HAP-1 (cell line): Measurements from ENCODE around the gene LILRA6.
"Not testable (repeated sequence)": the region's sequence is repeated elsewhere in the genome, so short reads cannot be mapped to it uniquely, and the experiment has no call there.

ENCODE experiments used
- DNase-seq, 2 experiments: peaks; one replicate each; pipeline ENCODE4 v3.0.0-alpha.2; 2016 to 2020; ENCODE audit warnings: low spot score in 2 of 2
- H3K27me3 ChIP-seq: fragments of 250-450 bp; sonication (Bioruptor Pico); 2 replicates; pipeline ENCODE4 v1.5.1; 2020; ENCODE audit warnings: low read depth, mild to moderate bottlenecking, moderate library complexity
- H3K36me3 ChIP-seq: fragments of 250-450 bp; sonication (Bioruptor Pico); replicated peaks from 2 replicates; pipeline ENCODE4 v1.5.1; 2020; ENCODE audit warnings: mild to moderate bottlenecking
- H3K4me1 ChIP-seq: fragments of 250-450 bp; sonication (Bioruptor Pico); 2 replicates; pipeline ENCODE4 v1.5.1; 2020; ENCODE audit warnings: mild to moderate bottlenecking
- H3K4me3 ChIP-seq: fragments of 250-450 bp; sonication (Bioruptor Pico); 2 replicates; pipeline ENCODE4 v1.5.1; 2020; ENCODE audit warnings: mild to moderate bottlenecking, moderate library complexity
- H3K9me3 ChIP-seq: fragments of 250-450 bp; sonication (Bioruptor Pico); 2 replicates; pipeline ENCODE4 v1.5.1; 2020; ENCODE audit warnings: mild to moderate bottlenecking, moderate library complexity
- in situ Hi-C: fragments of 300-500 bp; cut with MboI; formaldehyde crosslinking; loops from 3 replicates; pipeline ENCODE4 v1.14.3; 2020; ENCODE audit warnings: low sequenced_read_pairs, inconsistent platforms, mixed read lengths

LILRA6 gene

DNA sequence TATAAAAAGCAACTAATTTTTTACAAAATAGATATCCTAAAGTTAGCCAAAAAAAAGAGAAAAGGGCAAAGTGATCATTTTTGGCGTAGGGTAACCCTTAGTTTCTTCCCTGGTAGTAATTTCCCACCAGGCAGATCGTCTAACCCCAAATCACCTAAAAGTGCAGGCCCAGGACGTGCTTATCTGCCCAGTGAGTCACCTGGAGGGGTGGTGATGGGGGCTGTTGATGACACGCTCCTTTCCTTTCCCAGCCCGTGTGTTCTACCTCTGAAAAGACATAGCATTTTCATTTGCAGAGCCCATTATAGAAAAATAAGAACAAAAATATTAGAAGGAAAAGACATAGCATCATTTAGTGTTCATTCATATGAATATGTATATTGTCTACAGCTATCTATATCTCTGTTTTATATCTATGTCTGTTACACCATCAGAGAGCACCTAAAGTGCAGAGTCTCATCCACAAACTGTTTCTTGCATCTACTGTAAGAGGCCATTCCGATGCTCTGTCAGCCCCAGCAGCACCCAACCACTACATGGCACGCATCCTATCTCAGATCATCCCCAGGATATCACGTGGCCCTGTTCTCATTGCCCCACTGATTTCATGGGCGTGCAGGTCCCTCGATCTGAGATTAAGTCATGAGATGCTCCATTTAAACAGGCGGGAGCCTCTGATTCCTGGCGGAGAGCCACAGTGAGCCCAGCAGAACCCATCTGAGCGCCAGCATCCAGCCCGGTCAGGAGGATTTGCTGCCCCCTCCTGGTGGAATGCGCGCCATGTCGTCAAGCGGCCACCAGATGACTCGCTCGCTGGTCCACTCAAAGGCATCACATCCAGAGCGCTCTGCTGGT is 11.3 kb downstream of the LILRA6 start:
- no peaks in the 10 kb centered on the region for H3K36me3 ChIP-seq
- no peaks in the 10 kb centered on the region; the same call in 1 of the 2 replicates for H3K9me3 ChIP-seq
- H3K4me3 ChIP-seq: no peak overlapping the region
- H3K4me1 ChIP-seq: no peaks in the 10 kb centered on the region
- DNase-seq: peak; percentile 45 to 90
- in situ Hi-C loops: no loop called here
- no peaks in the 10 kb centered on the region for H3K27me3 ChIP-seq

DNA sequence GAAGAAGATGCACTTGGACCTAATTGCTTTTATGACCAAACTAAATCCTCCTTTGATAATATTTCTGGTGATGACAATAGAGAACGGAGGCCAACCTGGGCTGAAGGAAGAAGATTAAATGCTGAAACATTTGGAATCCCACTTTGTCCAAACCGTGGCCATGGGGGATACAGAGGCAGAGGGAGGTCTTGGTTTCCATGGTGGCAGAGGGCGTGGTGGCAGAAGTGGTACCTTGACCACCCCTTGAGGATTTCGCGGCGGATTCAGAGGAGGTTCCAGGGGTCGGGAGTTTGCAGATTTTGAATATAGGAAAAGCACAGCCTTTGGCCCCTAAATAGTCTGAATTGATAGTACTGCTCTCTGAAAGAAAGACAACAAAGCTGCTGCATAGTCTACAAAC is 12.6 kb downstream of the LILRA6 start:
- DNase-seq: no peak
- Histone ChIP-seq H3K36me3 (no peaks in the 10 kb centered on the region), H3K9me3 (no peaks in the 10 kb centered on the region; the same call in 1 of the 2 replicates), H3K4me3 (no peak overlapping the region), H3K27me3 (peaks cover 2% of the 10 kb centered on the region; the same call in 1 of the 2 replicates), H3K4me1 (no peaks in the 10 kb centered on the region)
- in situ Hi-C loops: no loop called here

DNA sequence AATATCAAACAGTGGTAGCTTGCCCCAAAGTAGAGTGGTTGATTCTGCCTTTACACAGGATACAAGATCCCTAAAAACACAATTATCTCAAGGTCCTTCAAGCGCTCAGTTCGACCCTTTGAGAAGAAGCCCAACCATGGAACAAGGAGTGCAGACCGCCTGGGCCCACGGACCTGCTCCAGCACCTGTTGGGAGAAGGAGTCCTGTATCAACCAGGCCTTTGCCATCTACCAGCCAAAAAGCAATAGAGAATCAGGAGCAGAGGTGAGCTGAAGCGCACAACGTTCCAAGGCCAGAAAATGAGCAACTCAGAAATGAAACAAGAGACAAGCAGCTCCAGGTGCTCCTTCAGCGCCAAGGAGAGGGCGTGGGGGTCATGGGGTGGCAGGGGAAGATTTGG is 13.4 kb downstream of the LILRA6 start:
- Histone ChIP-seq H3K27me3 (peaks cover 2% of the 10 kb centered on the region; the same call in 1 of the 2 replicates), H3K4me1 (no peaks in the 10 kb centered on the region), H3K4me3 (no peak overlapping the region), H3K36me3 (no peaks in the 10 kb centered on the region), H3K9me3 (no peaks in the 10 kb centered on the region)
- in situ Hi-C loops: no loop called here
- DNase-seq: no peak

DNA sequence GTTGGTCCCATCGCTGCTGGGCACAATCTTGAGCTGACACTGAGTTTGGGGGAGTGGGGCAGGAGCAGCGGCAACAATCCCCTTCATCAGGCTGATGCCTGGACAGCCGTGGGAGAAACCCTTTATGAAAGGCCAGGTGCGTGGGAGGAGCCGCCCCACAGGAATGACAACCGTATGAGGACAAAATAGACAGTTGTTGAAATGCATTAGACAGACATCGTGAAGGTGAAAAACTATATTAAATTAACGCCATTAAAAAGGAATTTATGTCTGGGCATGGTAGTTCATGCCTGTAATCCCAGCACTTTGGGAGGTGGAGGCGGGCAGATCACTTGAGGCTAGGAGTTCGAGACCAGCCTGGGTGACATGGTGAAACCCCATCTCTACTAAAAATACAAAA is 18.0 kb downstream of the LILRA6 start:
- in situ Hi-C loops, H3K9me3 ChIP-seq, H3K4me1 ChIP-seq, H3K27me3 ChIP-seq, DNase-seq, H3K36me3 ChIP-seq, H3K4me3 ChIP-seq: not testable (repeated sequence)

DNA sequence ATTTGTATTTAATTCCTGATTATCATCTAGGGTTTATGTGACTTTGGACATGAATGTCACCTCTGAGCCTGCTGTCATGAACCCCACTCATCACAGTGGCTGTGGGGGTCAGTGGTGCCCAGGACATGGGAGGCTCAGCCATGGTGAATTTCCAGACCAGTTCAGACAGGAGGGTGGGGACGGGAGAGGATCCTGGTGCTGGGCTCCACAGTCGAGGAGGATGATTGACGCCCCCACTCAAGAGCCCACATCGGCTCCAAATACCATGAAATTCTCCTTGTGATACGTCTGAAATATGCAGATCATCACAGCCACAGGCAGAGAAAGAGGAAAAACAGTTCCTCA is 18.7 kb downstream of the LILRA6 start:
- in situ Hi-C loops: not testable (repeated sequence)

DNA sequence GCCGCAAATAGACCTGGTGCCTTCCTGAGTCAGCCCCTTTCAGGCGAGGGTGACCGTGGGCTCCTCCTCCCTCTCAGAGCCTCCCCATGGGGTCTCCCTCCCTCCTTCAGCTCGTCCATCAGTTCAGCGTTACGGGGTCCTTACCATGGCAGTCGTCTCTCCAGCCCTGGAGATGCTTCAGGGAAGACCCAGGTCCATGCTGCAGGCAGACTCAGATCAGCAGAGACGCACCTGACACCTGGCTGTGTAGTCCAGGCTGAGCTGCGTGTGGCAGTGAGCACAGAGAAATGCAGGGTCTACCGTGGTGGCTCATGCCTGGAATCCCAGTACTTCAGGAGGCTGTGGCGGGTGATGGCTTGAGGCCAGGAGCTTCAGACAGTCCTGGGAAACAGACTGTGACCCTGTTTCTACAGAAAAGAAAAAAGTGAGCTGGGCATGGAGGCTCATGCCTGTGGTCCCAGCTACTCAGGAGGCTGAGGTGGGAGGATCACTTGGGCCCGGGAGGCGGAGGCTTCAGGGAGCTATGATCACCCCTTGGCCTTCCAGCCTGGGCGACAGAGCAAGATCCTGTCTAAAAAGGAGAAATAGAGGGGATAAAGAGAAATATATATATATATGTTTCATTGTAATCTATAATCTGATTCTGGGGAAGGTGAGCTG is 19.2 kb downstream of the LILRA6 start:
- H3K4me3 ChIP-seq, H3K27me3 ChIP-seq, DNase-seq, in situ Hi-C loops, H3K36me3 ChIP-seq, H3K9me3 ChIP-seq, H3K4me1 ChIP-seq: not testable (repeated sequence)

More for the DNA sequence above, 18.7 kb downstream of the LILRA6 start:
- H3K4me3 ChIP-seq, H3K9me3 ChIP-seq, DNase-seq, H3K4me1 ChIP-seq, H3K27me3 ChIP-seq, H3K36me3 ChIP-seq: not testable (repeated sequence)

DNA sequence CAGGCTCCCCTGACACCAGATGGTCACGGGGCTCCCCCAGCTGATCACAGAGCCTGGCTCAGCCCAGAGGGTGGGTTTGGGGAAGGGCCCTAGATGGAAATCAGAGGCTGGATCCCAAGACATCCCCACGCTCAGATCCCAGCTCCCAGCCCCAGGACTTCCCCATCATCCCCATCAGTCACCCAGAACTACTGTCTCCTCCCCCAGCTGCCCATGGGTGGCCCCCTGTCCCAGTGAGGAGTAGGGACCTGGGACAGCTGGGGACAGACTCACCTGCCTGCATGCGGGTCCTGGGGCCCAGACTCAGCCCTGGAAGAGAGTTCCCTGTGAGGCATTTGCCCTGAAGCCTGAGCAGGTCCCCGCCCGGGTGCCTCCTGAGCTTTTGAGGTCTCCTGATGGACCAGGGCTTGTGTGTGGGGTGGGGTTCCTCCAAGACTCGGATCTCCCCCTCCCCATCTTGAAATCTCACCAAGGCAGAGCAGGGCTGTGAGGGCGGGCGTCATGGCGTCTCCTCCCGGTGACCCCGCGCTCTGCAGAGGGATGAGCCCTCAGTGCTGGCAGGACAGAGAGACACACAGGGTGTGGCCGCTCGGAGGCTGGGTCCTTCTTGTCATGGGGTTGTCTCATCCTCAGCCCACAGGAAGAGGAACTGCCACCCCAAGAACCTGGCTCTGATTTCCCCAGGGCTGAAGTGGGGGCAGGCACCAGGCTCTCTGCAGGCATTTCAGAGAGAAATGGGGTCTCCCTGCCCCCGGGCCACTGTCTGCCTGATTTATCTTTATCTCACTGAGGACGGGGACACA is 19.9 kb downstream of the LILRA6 start, which contains the start of gene LILRB3:
Gene LILRB3 (minus strand): TSS at position 534 of the 803 bp plus-strand sequence. CDS start 31 bp downstream, at position 503.
- in situ Hi-C loops, H3K4me1 ChIP-seq, H3K36me3 ChIP-seq, H3K9me3 ChIP-seq, DNase-seq, H3K4me3 ChIP-seq, H3K27me3 ChIP-seq: not testable (repeated sequence)

DNA sequence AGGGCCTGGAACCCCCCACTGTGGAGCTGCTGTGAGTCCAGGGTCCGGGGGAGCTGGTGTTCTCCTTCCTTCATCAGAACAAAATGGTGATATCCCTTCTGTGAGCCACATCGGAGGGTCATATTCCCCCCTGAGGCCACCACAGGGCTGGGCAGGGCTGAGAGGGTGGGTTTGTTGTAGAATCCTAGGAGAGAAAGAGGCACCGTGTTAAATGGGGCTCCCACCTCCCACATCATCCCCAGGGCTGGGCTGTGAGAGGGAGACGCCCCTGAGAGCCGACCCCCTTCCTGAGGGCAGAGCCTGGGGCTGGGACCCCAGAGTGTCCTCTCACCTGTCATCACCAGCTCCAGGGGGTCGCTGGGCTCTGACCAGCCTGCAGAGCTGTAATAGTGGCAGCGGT is 20.6 kb downstream of the LILRA6 start:
- H3K9me3 ChIP-seq, H3K36me3 ChIP-seq, H3K4me3 ChIP-seq, H3K4me1 ChIP-seq, in situ Hi-C loops, DNase-seq, H3K27me3 ChIP-seq: not testable (repeated sequence)

DNA sequence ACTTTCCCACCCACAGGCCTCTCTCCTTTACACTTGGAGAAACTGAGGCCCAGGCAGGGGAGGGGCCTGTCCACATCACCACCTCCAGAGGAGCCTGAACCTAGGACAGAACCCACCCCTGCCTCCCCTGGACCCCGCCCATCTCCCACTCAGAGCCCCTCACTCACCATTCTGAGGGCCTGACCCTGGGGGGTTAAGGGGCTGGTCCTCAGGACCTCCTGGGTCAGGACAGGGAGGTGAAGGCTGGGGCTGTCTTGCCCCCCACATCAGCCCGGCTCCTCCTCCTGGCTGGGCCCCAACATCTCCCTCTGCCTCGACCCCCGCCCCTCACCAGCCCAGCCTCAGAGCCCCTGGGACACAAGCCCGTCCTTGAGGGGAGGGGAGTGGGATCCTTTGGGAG is 22.9 kb downstream of the LILRA6 start:
- DNase-seq, H3K27me3 ChIP-seq, in situ Hi-C loops, H3K9me3 ChIP-seq, H3K4me3 ChIP-seq, H3K4me1 ChIP-seq, H3K36me3 ChIP-seq: not testable (repeated sequence)

DNA sequence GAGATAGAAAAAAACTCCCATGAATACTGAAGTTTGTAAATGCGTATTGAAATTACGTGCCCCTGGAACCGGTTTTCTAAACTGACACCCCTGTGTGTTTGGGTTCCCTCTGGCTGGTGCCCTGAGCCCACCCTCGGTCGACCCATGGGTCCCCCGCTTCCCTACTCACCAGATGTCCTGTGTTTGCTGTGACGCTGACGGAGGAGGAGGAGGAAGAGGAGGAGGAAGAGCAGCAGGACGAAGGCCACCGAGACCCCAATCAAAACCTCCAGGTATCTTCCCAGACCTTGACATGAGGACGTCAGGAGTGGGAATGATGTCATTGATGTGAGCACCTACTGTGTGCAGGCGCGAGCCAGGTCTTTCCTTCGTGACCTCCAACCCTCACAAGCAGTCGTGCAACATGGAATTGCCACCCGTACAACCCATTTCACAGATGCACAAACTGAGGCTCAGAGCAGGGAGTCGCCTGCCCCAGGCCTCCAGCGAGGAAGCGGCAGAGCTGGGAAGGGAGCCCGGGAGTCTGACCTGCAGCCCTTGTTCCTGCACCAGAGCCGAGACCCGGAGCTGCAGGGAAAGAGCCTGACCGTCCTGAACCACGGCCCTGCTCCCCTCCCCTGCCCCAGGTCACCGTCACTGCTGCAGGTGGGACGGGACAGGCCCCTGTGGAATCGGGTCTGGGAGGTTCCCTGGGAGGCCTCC is 23.5 kb downstream of the LILRA6 start:
- H3K36me3 ChIP-seq: no peaks in the 10 kb centered on the region
- in situ Hi-C loops: no loop called here
- no peaks in the 10 kb centered on the region for H3K27me3 ChIP-seq
- DNase-seq: no peak
- no peaks in the 10 kb centered on the region for H3K4me1 ChIP-seq
- H3K4me3 ChIP-seq: no peak overlapping the region
- H3K9me3 ChIP-seq: no peaks in the 10 kb centered on the region

DNA sequence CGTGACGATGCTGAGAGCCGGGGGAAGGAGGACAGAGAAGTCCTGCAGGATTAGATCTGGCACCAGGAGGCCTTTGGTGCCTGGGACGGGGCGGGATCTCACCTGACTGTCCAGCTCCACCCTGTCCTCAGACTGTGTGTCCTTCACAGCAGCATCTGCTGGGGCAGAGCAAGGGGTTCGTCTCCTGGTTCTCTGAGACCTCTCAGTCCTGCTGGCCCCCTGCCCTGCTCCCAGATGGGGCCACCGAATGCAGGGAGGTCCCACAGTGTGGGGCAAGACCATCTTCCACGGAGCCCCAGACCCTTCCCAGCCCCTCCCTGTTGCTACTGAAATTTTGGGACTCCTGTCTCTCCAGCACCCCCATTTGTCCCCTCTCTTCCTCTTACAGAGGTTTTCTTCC is 24.3 kb downstream of the LILRA6 start:
- in situ Hi-C loops: no loop called here
- no peaks in the 10 kb centered on the region for H3K36me3 ChIP-seq
- no peaks in the 10 kb centered on the region for H3K9me3 ChIP-seq
- no peaks in the 10 kb centered on the region for H3K27me3 ChIP-seq
- no peaks in the 10 kb centered on the region for H3K4me1 ChIP-seq
- no peak overlapping the region for H3K4me3 ChIP-seq
- no peak for DNase-seq

DNA sequence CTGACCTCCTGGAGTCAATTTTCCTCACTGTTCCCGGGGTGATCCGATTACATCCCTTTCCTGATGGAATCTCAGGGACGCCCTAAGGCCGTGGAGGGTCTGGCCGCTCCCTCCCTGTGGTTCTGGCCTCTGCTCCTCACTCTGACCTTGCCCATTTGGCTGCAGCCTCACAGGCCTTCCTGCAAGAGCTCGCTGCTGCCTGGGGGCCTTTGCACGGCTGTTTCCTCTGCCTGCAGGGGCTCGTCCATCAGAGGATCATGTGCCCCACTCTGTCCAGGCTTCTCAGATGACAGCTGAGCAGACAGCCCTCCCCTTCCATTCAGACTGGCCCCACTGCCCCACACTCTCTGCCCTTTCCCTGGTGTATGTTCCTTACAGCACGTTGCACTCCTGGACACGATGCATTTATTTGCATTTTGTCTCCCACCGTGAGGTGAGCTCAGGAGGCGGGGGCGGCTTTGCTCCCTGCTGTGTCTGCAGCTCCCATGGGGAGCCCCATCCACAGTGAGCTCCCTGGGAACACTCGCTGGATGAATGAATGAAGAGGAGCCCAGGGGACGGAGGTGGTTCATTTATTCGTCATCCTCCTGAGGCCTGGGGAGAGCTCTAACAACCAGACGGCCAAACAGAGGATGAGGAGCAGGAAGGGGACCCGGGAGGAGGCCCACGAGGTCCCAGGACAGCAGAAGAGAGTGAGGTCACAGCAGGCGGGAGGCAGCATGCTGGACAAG is 24.9 kb downstream of the LILRA6 start:
- H3K27me3 ChIP-seq, H3K36me3 ChIP-seq, in situ Hi-C loops, DNase-seq, H3K4me3 ChIP-seq, H3K9me3 ChIP-seq, H3K4me1 ChIP-seq: not testable (repeated sequence)

DNA sequence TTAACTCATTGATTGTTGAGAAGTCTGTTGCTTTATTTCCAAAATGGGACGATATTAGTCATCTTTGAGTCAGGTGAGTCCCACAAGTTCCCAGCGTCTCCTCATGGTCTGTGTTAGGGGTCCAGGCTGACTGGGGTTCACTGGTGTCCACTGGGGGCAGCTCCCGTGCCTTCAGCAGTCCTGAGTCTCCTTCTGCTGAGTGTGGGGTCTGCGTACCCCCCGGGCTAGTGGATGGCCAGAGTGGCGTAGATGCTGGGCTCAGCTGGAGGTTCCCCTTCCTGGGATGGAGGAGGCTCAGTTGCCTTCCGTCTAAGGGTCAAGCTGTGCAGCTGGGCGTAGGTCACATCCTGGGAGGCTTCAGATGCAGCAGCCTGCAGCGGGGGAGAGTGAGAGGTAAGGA is 25.7 kb downstream of the LILRA6 start:
- H3K36me3 ChIP-seq: no peaks in the 10 kb centered on the region
- H3K9me3 ChIP-seq: no peaks in the 10 kb centered on the region
- H3K27me3 ChIP-seq: no peaks in the 10 kb centered on the region
- no peak for DNase-seq
- H3K4me1 ChIP-seq: no peaks in the 10 kb centered on the region
- in situ Hi-C loops: no loop called here
- H3K4me3 ChIP-seq: no peak overlapping the region
